Neuron (in vitro differentiated cells): ENCODE results near the gene MOB1B.

Experiments used
- H2AFZ ChIP-seq: one replicate; pipeline ENCODE4 v1.6.1; 2013; ENCODE audit warnings: low read depth, mild to moderate bottlenecking, inconsistent platforms, low read length, moderate library complexity
- H3K27me3 ChIP-seq: one replicate; pipeline ENCODE4 v1.6.1; 2013; ENCODE audit warnings: low read length; ENCODE audit not compliant: insufficient read depth
- H3K36me3 ChIP-seq: one replicate; pipeline ENCODE4 v1.6.1; 2013; ENCODE audit warnings: low read length; ENCODE audit not compliant: insufficient read depth
- H3K4me1 ChIP-seq: one replicate; pipeline ENCODE4 v1.6.1; 2013; ENCODE audit warnings: low read length; ENCODE audit not compliant: insufficient read depth
- H3K4me3 ChIP-seq: 2 replicates; pipeline ENCODE4 v1.5.1; 2013; ENCODE audit warnings: mild to moderate bottlenecking, low read length, moderate library complexity
- H3K9me3 ChIP-seq: one replicate; pipeline ENCODE4 v1.6.1; 2013; ENCODE audit warnings: low read length

Gene MOB1B

GRCh38 chr4:70901984-70902576 is at the start of gene MOB1B:
MOB1B (plus strand) TSS chr4:70902369; CDS start chr4:70902537, 168 bp downstream.
- Histone ChIP-seq H3K27me3 (no peaks in the 10 kb centered on the region), H3K4me1 (peaks cover 18% of the 10 kb centered on the region), H3K9me3 (peaks cover 16% of the 10 kb centered on the region), H2AFZ (peak within 1 kb of the TSS; percentile 41), H3K36me3 (peaks cover 19% of the 10 kb centered on the region), H3K4me3 (peak within 1 kb of the TSS; percentile 94)

- H3K27me3 ChIP-seq: no peaks in the 10 kb centered on the region
- no peaks in the 10 kb centered on the region for H3K4me1 ChIP-seq
- H3K36me3 ChIP-seq: no peaks in the 10 kb centered on the region
- H3K9me3 ChIP-seq: no peaks in the 10 kb centered on the region
- H3K4me3 ChIP-seq: no peak overlapping the region
- H2AFZ ChIP-seq: no peak overlapping the region
Measured at GRCh38 chr4:70855464-70855863, 46.7 kb upstream of the MOB1B start.

GRCh38 chr4:70858454-70858853 is 43.7 kb upstream of the MOB1B start:
- H3K36me3 ChIP-seq: no peaks in the 10 kb centered on the region
- H2AFZ ChIP-seq: no peak overlapping the region
- H3K4me1 ChIP-seq: no peaks in the 10 kb centered on the region
- H3K27me3 ChIP-seq: no peaks in the 10 kb centered on the region
- no peaks in the 10 kb centered on the region for H3K9me3 ChIP-seq
- H3K4me3 ChIP-seq: no peak overlapping the region

- Histone ChIP-seq H2AFZ (no peak overlapping the region), H3K4me1 (no peaks in the 10 kb centered on the region), H3K36me3 (no peaks in the 10 kb centered on the region), H3K9me3 (no peaks in the 10 kb centered on the region), H3K27me3 (no peaks in the 10 kb centered on the region), H3K4me3 (no peak overlapping the region)
Measured at GRCh38 chr4:70859066-70859465, 43.1 kb upstream of the MOB1B start.

- no peak overlapping the region for H2AFZ ChIP-seq
- no peaks in the 10 kb centered on the region for H3K9me3 ChIP-seq
- H3K4me1 ChIP-seq: no peaks in the 10 kb centered on the region
- H3K36me3 ChIP-seq: no peaks in the 10 kb centered on the region
- H3K27me3 ChIP-seq: no peaks in the 10 kb centered on the region
- no peak overlapping the region for H3K4me3 ChIP-seq
Measured at GRCh38 chr4:70863099-70863790, 38.9 kb upstream of the MOB1B start.

GRCh38 chr4:70868778-70869177 is 33.4 kb upstream of the MOB1B start:
- H3K4me1 ChIP-seq: no peaks in the 10 kb centered on the region
- H3K27me3 ChIP-seq: no peaks in the 10 kb centered on the region
- H3K9me3 ChIP-seq: no peaks in the 10 kb centered on the region
- no peak overlapping the region for H2AFZ ChIP-seq
- H3K36me3 ChIP-seq: no peaks in the 10 kb centered on the region
- no peak overlapping the region for H3K4me3 ChIP-seq

GRCh38 chr4:70873216-70873615 is 29.0 kb upstream of the MOB1B start:
- no peaks in the 10 kb centered on the region for H3K27me3 ChIP-seq
- no peak overlapping the region for H3K4me3 ChIP-seq
- H2AFZ ChIP-seq: no peak overlapping the region
- H3K36me3 ChIP-seq: no peaks in the 10 kb centered on the region
- H3K4me1 ChIP-seq: no peaks in the 10 kb centered on the region
- no peaks in the 10 kb centered on the region for H3K9me3 ChIP-seq

- H3K9me3 ChIP-seq: no peaks in the 10 kb centered on the region
- H3K36me3 ChIP-seq: no peaks in the 10 kb centered on the region
- H3K4me1 ChIP-seq: no peaks in the 10 kb centered on the region
- no peaks in the 10 kb centered on the region for H3K27me3 ChIP-seq
- no peak overlapping the region for H3K4me3 ChIP-seq
- no peak overlapping the region for H2AFZ ChIP-seq
Measured at GRCh38 chr4:70874268-70875156, 27.7 kb upstream of the MOB1B start.

GRCh38 chr4:70877556-70877955 is 24.6 kb upstream of the MOB1B start:
- Histone ChIP-seq H3K27me3 (no peaks in the 10 kb centered on the region), H2AFZ (no peak overlapping the region), H3K9me3 (no peaks in the 10 kb centered on the region), H3K4me1 (no peaks in the 10 kb centered on the region), H3K36me3 (no peaks in the 10 kb centered on the region), H3K4me3 (no peak overlapping the region)

GRCh38 chr4:70880739-70881138 is 21.4 kb upstream of the MOB1B start:
- no peak overlapping the region for H2AFZ ChIP-seq
- no peaks in the 10 kb centered on the region for H3K9me3 ChIP-seq
- H3K4me1 ChIP-seq: no peaks in the 10 kb centered on the region
- H3K36me3 ChIP-seq: no peaks in the 10 kb centered on the region
- H3K4me3 ChIP-seq: no peak overlapping the region
- H3K27me3 ChIP-seq: no peaks in the 10 kb centered on the region

GRCh38 chr4:70885174-70885573 is 17.0 kb upstream of the MOB1B start:
- Histone ChIP-seq H3K9me3 (no peaks in the 10 kb centered on the region), H2AFZ (no peak overlapping the region), H3K4me1 (no peaks in the 10 kb centered on the region), H3K27me3 (no peaks in the 10 kb centered on the region), H3K4me3 (no peak overlapping the region), H3K36me3 (no peaks in the 10 kb centered on the region)

GRCh38 chr4:70892086-70892769 is 9.9 kb upstream of the MOB1B start:
- H3K9me3 ChIP-seq: no peaks in the 10 kb centered on the region
- no peak overlapping the region for H3K4me3 ChIP-seq
- no peaks in the 10 kb centered on the region for H3K27me3 ChIP-seq
- H3K4me1 ChIP-seq: peaks cover 32% of the 10 kb centered on the region
- no peak overlapping the region for H2AFZ ChIP-seq
- no peaks in the 10 kb centered on the region for H3K36me3 ChIP-seq

GRCh38 chr4:70893790-70894189 is 8.4 kb upstream of the MOB1B start:
- Histone ChIP-seq H3K4me3 (no peak overlapping the region), H3K4me1 (peaks cover 36% of the 10 kb centered on the region), H3K27me3 (no peaks in the 10 kb centered on the region), H2AFZ (no peak overlapping the region), H3K36me3 (no peaks in the 10 kb centered on the region), H3K9me3 (no peaks in the 10 kb centered on the region)
